ENCODE data around the gene GJD3.
A peak's percentile ranks its signal among the peaks of the same experiment; 100 is the strongest.

Gene GJD3

GRCh38 chr17:40337351-40337750 lies 27.2 kb downstream of the GJD3 start:
- DNase-seq (ENCODE audit: low read depth), result no peak
- no peak overlapping the region for H3K4me3 ChIP-seq (ENCODE audit: low read depth, low read length)
- TF ChIP-seq CTCF (IDR thresholded peaks at IDR 0.05; ENCODE audit: control insufficient read depth, extremely low read depth, insufficient read depth), result no peak

GRCh38 chr17:40335620-40336019 lies 28.9 kb downstream of the GJD3 start:
- no peak for DNase-seq (ENCODE audit: low read depth)
- H3K4me3 ChIP-seq (ENCODE audit: low read depth, low read length), result no peak overlapping the region
- TF ChIP-seq CTCF (IDR thresholded peaks at IDR 0.05; ENCODE audit: control insufficient read depth, extremely low read depth, insufficient read depth), result no peak

GRCh38 chr17:40333781-40334448 lies 30.6 kb downstream of the GJD3 start:
- DNase-seq (ENCODE audit: low read depth), result no peak
- no peak for TF ChIP-seq CTCF (IDR thresholded peaks at IDR 0.05; ENCODE audit: control insufficient read depth, extremely low read depth, insufficient read depth)
- no peak overlapping the region for H3K4me3 ChIP-seq (ENCODE audit: low read depth, low read length)

GRCh38 chr17:40331743-40332641 lies 32.5 kb downstream of the GJD3 start:
- peak overlapping the region; percentile 18; the same call in 1 of the 2 replicates for H3K4me3 ChIP-seq (ENCODE audit: low read depth, low read length)

GRCh38 chr17:40330850-40331470 lies 33.6 kb downstream of the GJD3 start:
- no peak for DNase-seq (ENCODE audit: low read depth)
- H3K4me3 ChIP-seq (ENCODE audit: low read depth, low read length), result peak overlapping the region; percentile 36
- TF ChIP-seq CTCF (IDR thresholded peaks at IDR 0.05; ENCODE audit: control insufficient read depth, extremely low read depth, insufficient read depth), result no peak

More at GRCh38 chr17:40331743-40332641, 32.5 kb downstream of the GJD3 start:
- TF ChIP-seq CTCF (IDR thresholded peaks at IDR 0.05; ENCODE audit: control insufficient read depth, extremely low read depth, insufficient read depth), result no peak
- DNase-seq (ENCODE audit: low read depth), result peak; percentile 69

- peak overlapping the region; percentile 36 for H3K4me3 ChIP-seq (ENCODE audit: low read depth, low read length)
- TF ChIP-seq CTCF (IDR thresholded peaks at IDR 0.05; ENCODE audit: control insufficient read depth, extremely low read depth, insufficient read depth), result no peak
- peak; percentile 55 for DNase-seq (ENCODE audit: low read depth)
Measured at GRCh38 chr17:40329839-40330794, 34.4 kb downstream of the GJD3 start.
